ENCODE measurements around the gene EI24. TPM values are rescaled to one million over a fixed set of nuclear protein-coding genes. Genes with fewer than 3 reads are reported as not detected.

Gene EI24
- total and polyA plus RNA-seq, 9 of the 15 experiments (the other 6 are each of a cell fraction or from before 2014, with no cell fraction given): 50.4 to 260 (median 168) TPM

- TF ChIP-seq, protein P1, sequence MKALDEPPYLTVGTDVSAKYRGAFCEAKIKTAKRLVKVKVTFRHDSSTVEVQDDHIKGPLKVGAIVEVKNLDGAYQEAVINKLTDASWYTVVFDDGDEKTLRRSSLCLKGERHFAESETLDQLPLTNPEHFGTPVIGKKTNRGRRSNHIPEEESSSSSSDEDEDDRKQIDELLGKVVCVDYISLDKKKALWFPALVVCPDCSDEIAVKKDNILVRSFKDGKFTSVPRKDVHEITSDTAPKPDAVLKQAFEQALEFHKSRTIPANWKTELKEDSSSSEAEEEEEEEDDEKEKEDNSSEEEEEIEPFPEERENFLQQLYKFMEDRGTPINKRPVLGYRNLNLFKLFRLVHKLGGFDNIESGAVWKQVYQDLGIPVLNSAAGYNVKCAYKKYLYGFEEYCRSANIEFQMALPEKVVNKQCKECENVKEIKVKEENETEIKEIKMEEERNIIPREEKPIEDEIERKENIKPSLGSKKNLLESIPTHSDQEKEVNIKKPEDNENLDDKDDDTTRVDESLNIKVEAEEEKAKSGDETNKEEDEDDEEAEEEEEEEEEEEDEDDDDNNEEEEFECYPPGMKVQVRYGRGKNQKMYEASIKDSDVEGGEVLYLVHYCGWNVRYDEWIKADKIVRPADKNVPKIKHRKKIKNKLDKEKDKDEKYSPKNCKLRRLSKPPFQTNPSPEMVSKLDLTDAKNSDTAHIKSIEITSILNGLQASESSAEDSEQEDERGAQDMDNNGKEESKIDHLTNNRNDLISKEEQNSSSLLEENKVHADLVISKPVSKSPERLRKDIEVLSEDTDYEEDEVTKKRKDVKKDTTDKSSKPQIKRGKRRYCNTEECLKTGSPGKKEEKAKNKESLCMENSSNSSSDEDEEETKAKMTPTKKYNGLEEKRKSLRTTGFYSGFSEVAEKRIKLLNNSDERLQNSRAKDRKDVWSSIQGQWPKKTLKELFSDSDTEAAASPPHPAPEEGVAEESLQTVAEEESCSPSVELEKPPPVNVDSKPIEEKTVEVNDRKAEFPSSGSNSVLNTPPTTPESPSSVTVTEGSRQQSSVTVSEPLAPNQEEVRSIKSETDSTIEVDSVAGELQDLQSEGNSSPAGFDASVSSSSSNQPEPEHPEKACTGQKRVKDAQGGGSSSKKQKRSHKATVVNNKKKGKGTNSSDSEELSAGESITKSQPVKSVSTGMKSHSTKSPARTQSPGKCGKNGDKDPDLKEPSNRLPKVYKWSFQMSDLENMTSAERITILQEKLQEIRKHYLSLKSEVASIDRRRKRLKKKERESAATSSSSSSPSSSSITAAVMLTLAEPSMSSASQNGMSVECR (CRISPR knock-in tag; IDR thresholded peaks at IDR 0.05): peak; percentile 91
- TF ChIP-seq MAZ (CRISPR knock-in tag; conservative IDR thresholded peaks at IDR 0.05 in 1 of 2, IDR thresholded peaks at IDR 0.05 in 1 of 2): peak in 1 of 2 experiments; percentile 84
- no peak; the same call in 1 of the 2 replicates for TF ChIP-seq TARDBP (IDR thresholded peaks at IDR 0.05)
- TF ChIP-seq U2AF2 (optimal IDR thresholded peaks at IDR 0.05; ENCODE audit: low read depth, low read length): no peak
- no peak for TF ChIP-seq HDAC6 (IDR thresholded peaks at IDR 0.05; ENCODE audit: low read depth, low read length)
- no peak for TF ChIP-seq TAL1 (IDR thresholded peaks at IDR 0.05)
- no peak for TF ChIP-seq FOXA1 (IDR thresholded peaks at IDR 0.05; ENCODE audit: borderline replicate concordance)
- peak; percentile 67 to 76 for TF ChIP-seq NRF1 (conservative IDR thresholded peaks at IDR 0.05 in 1 of 2, IDR thresholded peaks at IDR 0.05 in 1 of 2)
- TF ChIP-seq CBFB (CRISPR knock-in tag; IDR thresholded peaks at IDR 0.05): no peak
- no peak; the same call in none of the 2 replicates for TF ChIP-seq GTF2A2 (tag; IDR thresholded peaks at IDR 0.05)
- TF ChIP-seq SIRT6 (IDR thresholded peaks at IDR 0.05; ENCODE audit: low read depth, low read length): peak; percentile 67
- 0 out of 2 replicates have a peak, but pooled peaks have one; percentile 7 for TF ChIP-seq PHF21A (IDR thresholded peaks at IDR 0.05; ENCODE audit: borderline replicate concordance, low read depth)
- TF ChIP-seq, protein P2, sequence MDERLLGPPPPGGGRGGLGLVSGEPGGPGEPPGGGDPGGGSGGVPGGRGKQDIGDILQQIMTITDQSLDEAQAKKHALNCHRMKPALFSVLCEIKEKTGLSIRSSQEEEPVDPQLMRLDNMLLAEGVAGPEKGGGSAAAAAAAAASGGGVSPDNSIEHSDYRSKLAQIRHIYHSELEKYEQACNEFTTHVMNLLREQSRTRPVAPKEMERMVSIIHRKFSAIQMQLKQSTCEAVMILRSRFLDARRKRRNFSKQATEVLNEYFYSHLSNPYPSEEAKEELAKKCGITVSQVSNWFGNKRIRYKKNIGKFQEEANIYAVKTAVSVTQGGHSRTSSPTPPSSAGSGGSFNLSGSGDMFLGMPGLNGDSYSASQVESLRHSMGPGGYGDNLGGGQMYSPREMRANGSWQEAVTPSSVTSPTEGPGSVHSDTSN (CRISPR knock-in tag; IDR thresholded peaks at IDR 0.05; ENCODE audit: low read depth): no peak
- TF ChIP-seq, protein P2 (tag; conservative IDR thresholded peaks at IDR 0.05; ENCODE audit: low read depth): no peak
- peak; percentile 98 for TF ChIP-seq RBFOX2 (IDR thresholded peaks at IDR 0.05; ENCODE audit: low read depth, low read length)
- 0 out of 4 replicates have a peak, but pooled peaks of 1 of the 2 experiments have one; percentile 25 for TF ChIP-seq TBL1XR1 (IDR thresholded peaks at IDR 0.05; ENCODE audit: low read length in 2 of 2)
- TF ChIP-seq ZFX (CRISPR knock-in tag; IDR thresholded peaks at IDR 0.05): peak; percentile 98
- TF ChIP-seq TOE1 (IDR thresholded peaks at IDR 0.05; ENCODE audit: borderline replicate concordance): peak; percentile 77
- TF ChIP-seq TOE1 (CRISPR knock-in tag; IDR thresholded peaks at IDR 0.05; ENCODE audit: borderline replicate concordance, low read depth): peak; percentile 64; the same call in 1 of the 2 replicates
- no peak for TF ChIP-seq ATF2 (CRISPR knock-in tag; IDR thresholded peaks at IDR 0.05)
- TF ChIP-seq ZFP1 (CRISPR knock-in tag; IDR thresholded peaks at IDR 0.05): no peak
These were observed 56.5 kb downstream of the EI24 start (continued) for GRCh38 chr11:125625630-125626287.
